Left lung (tissue), 10 donors: ENCODE measurements around the gene LCMT1. TPM values are rescaled to one million over a fixed set of nuclear protein-coding genes. Genes with fewer than 3 reads are reported as not detected.

Source experiments
- ATAC-seq: fragments of 200-7000 bp; cut with Tn5 transposase; one replicate; pipeline ENCODE4 v1.9.1; 2020; ENCODE audit warnings: moderate library complexity
- DNase-seq, 4 donors: peaks; one replicate each; pipeline ENCODE4 v3.0.0-alpha.2; 2013 to 2020
- H3K27ac ChIP-seq, 2 donors: fragments of 200-600 bp; sonication (generic) in 1 of 2; one replicate each; pipeline versions ENCODE4 v1.5.0 to v1.8.0; 2020 to 2021
- H3K27me3 ChIP-seq, 2 donors: fragments of 200-600 bp; sonication (generic) in 1 of 2; one replicate each; pipeline versions ENCODE4 v1.5.0 to v1.8.0; 2020 to 2021
- H3K36me3 ChIP-seq, 2 donors: fragments of 200-600 bp; sonication (generic) in 1 of 2; one replicate each; pipeline versions ENCODE4 v1.5.0 to v1.8.0; 2020 to 2021
- H3K4me1 ChIP-seq, 2 donors: fragments of 200-600 bp; one replicate each; pipeline ENCODE4 v1.8.0; 2021
- H3K4me3 ChIP-seq, 2 donors: fragments of 200-600 bp; sonication (generic) in 1 of 2; one replicate each; pipeline versions ENCODE4 v1.5.0 to v1.8.0; 2020 to 2021; ENCODE audit warnings: mild to moderate bottlenecking in 1 of 2
- H3K9me3 ChIP-seq, 2 donors: fragments of 200-600 bp; sonication (generic) in 1 of 2; one replicate each; pipeline versions ENCODE4 v1.5.0 to v1.8.0; 2020 to 2021
- intact Hi-C, 2 donors: fragments of 100-400 bp; cut with DNase I; formaldehyde crosslinking; loops; one replicate each; pipeline versions ENCODE4 v1.11.2 to v1.14.2; 2022
- polyA plus RNA-seq, 6 donors: library from polyadenylated mRNA; unstranded; fragments of 120-200 nt; gene quantifications; one replicate each; pipeline ENCODE4 v1.2.1, GENCODE V29; 2013; ENCODE audit not compliant: insufficient read length in 6 of 6
- total RNA-seq, 2 donors: library from RNA; stranded (reverse); fragmentation: NEBNext Ultra II Directional; extraction: Animal tissue kit (Norgen Biotek cat#: 25700); gene quantifications; one replicate each; pipeline ENCODE4 v1.2.1, GENCODE V29; 2021
- TF ChIP-seq, protein P1 (sequence below), 2 donors: fragments of 200-600 bp; sonication (generic) in 1 of 2; IDR thresholded peaks; one replicate each; pipeline versions ENCODE4 v1.5.0 to v1.8.0; 2021; ENCODE audit warnings: antibody characterized with exemption in 2 of 2
- donor health status: DM: no; HTN: yes; CAD: no.
- donor health status: DM: no; HTN: no; CAD: no.

LCMT1 gene
- total and polyA plus RNA-seq, 8 donors, result 25.6 to 58.4 (median 54.2) TPM

- no peaks in the 10 kb centered on the region for H3K27me3 ChIP-seq
- H3K36me3 ChIP-seq, result no peaks in the 10 kb centered on the region
- no peaks in the 10 kb centered on the region for H3K9me3 ChIP-seq
- DNase-seq, result no peak
- no peaks in the 10 kb centered on the region for H3K4me1 ChIP-seq
- intact Hi-C loops, result loop anchor here in 1 of 2 donors (10.0 kb wide), 1 partner anchor 88 kb away; no protein-coding TSS in a partner anchor
- no peak for ATAC-seq
- TF ChIP-seq, protein P1, sequence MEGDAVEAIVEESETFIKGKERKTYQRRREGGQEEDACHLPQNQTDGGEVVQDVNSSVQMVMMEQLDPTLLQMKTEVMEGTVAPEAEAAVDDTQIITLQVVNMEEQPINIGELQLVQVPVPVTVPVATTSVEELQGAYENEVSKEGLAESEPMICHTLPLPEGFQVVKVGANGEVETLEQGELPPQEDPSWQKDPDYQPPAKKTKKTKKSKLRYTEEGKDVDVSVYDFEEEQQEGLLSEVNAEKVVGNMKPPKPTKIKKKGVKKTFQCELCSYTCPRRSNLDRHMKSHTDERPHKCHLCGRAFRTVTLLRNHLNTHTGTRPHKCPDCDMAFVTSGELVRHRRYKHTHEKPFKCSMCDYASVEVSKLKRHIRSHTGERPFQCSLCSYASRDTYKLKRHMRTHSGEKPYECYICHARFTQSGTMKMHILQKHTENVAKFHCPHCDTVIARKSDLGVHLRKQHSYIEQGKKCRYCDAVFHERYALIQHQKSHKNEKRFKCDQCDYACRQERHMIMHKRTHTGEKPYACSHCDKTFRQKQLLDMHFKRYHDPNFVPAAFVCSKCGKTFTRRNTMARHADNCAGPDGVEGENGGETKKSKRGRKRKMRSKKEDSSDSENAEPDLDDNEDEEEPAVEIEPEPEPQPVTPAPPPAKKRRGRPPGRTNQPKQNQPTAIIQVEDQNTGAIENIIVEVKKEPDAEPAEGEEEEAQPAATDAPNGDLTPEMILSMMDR (IDR thresholded peaks at IDR 0.05), result no peak
- H3K4me3 ChIP-seq, result no peak overlapping the region
- no peak overlapping the region for H3K27ac ChIP-seq
These were observed 111.4 kb downstream of the LCMT1 start for GRCh38 chr16:25222959-25223358.

GRCh38 chr16:25223964-25224363 is 112.4 kb downstream of the LCMT1 start:
- DNase-seq (no peak), ATAC-seq (no peak)
- intact Hi-C loops, result loop anchor here in 1 of 2 donors (10.0 kb wide), 1 partner anchor 89 kb away; no protein-coding TSS in a partner anchor
- Histone ChIP-seq H3K4me1 (no peaks in the 10 kb centered on the region), H3K27me3 (no peaks in the 10 kb centered on the region), H3K4me3 (no peak overlapping the region), H3K36me3 (no peaks in the 10 kb centered on the region), H3K9me3 (no peaks in the 10 kb centered on the region), H3K27ac (no peak overlapping the region)
- TF ChIP-seq, protein P1 (IDR thresholded peaks at IDR 0.05), result no peak

DNA sequence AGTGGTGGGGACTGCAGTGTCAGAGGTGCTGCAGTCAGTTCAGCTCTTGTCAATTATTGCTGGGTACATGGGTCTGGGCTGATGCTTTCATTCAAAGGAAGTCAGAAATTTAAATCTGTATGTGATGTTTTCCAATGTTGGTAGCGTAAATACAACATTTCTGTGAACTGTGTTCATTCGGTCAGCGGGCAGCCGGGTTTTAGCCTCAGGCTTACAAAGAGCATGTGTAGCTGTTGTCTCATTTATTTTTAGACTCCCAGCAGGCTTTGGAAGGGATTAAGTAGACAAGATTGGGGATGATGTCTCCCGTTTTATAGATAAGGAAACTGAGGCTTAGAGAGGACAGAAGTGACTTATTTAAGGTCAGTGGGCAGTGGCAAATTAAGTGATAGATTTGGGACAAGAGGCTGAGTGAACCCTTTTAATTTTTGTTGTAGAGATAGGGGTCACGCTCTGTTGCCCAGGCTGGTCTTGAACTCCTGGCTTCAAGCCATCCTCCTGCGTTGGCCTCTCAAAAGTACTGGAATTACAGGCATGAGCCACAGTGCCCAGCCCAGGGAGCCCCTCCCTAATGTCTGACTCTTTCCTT is 113.3 kb downstream of the LCMT1 start:
- no peak overlapping the region for H3K27ac ChIP-seq
- no peaks in the 10 kb centered on the region for H3K9me3 ChIP-seq
- intact Hi-C loops, result loop anchor here in 1 of 2 donors (10.0 kb wide), 1 partner anchor 90 kb away; no protein-coding TSS in a partner anchor
- no peak for ATAC-seq
- no peaks in the 10 kb centered on the region for H3K4me1 ChIP-seq
- no peak for DNase-seq
- H3K36me3 ChIP-seq, result no peaks in the 10 kb centered on the region
- no peaks in the 10 kb centered on the region for H3K27me3 ChIP-seq
- TF ChIP-seq, protein P1 (IDR thresholded peaks at IDR 0.05), result no peak
- no peak overlapping the region for H3K4me3 ChIP-seq

Other genes starting within 250 kb of the LCMT1 start
- gene ARHGAP17, start 96.4 kb upstream of the LCMT1 start, total RNA-seq, result 10 to 100 TPM; 58.3 to 86.0 TPM
- 10 to 100 TPM; 75.6 to 94.9 (median 88.7) TPM for gene ARHGAP17, start 96.4 kb upstream of the LCMT1 start, polyA plus RNA-seq
- not detected for gene AQP8, start 105.2 kb downstream of the LCMT1 start, total RNA-seq
- gene AQP8, start 105.2 kb downstream of the LCMT1 start, polyA plus RNA-seq, result under 1 TPM in 1 of 6 donors, not detected in 5; 0.15 TPM
- 1 to 10 TPM; 4.4 to 5.2 TPM for gene ZKSCAN2, start 146.1 kb downstream of the LCMT1 start, total RNA-seq
- gene ZKSCAN2, start 146.1 kb downstream of the LCMT1 start, polyA plus RNA-seq, result 10 to 100 TPM in 3 of 6 donors, 1 to 10 TPM in 3; 9.0 to 11.0 (median 10.0) TPM